Naive thymus-derived CD4-positive, alpha-beta T cell (primary cell): ENCODE results near the gene KRTAP4-5. TPM values are rescaled to one million over a fixed set of nuclear protein-coding genes. Genes with fewer than 3 reads are reported as not detected.
"Not testable (repeated sequence)": the region's sequence is repeated elsewhere in the genome, so short reads cannot be mapped to it uniquely, and the experiment has no call there.

Source experiments
- ATAC-seq: fragments of 150-1000 bp; cut with Tn5 transposase; 2 replicates; pipeline ENCODE4 v1.10.0; 2021; ENCODE audit warnings: mild to moderate bottlenecking, moderate library complexity
- CTCF ChIA-PET: fragments of 350-600 bp; sonication (Branson Sonifier 250); formaldehyde crosslinking; loops from one replicate; lab custom pipeline; 2021; ENCODE audit warnings: antibody characterized with exemption; lab: Charles Lee
- POLR2A ChIA-PET: fragments of 350-600 bp; sonication (Branson Sonifier 250); formaldehyde crosslinking; loops from one replicate; lab custom pipeline; 2021; ENCODE audit warnings: antibody characterized with exemption, inconsistent platforms; lab: Charles Lee
- DNase-seq, 9 donors: peaks; one replicate each; pipeline versions ENCODE4 v3.0.0 to v3.0.0-alpha.2; 2020 to 2022; ENCODE audit warnings: mixed read lengths in 1 of 9
- H3K27ac ChIP-seq: one replicate; pipeline ENCODE4 v1.7.0; 2013; ENCODE audit warnings: mild to moderate bottlenecking, low read depth, low read length, moderate library complexity
- H3K27me3 ChIP-seq, 2 donors: one replicate each; pipeline ENCODE4 v1.7.0; 2013; ENCODE audit warnings: low read length in 2 of 2, mild to moderate bottlenecking in 2 of 2, moderate library complexity in 2 of 2; ENCODE audit not compliant: control insufficient read depth in 2 of 2, insufficient read depth in 2 of 2
- H3K36me3 ChIP-seq, 3 experiments: 1 replicate in 2 of 3; 2 replicates in 1 of 3; pipeline ENCODE4 v1.7.0; 2013; ENCODE audit warnings: low read length in 3 of 3, mild to moderate bottlenecking in 3 of 3, moderate library complexity in 1 of 3; ENCODE audit not compliant: insufficient read depth in 3 of 3, control insufficient read depth in 2 of 3
- H3K4me1 ChIP-seq, 2 donors: one replicate each; pipeline ENCODE4 v1.7.0; 2013; ENCODE audit warnings: low read length in 2 of 2, mild to moderate bottlenecking in 2 of 2, moderate library complexity in 1 of 2; ENCODE audit not compliant: control insufficient read depth in 2 of 2, insufficient read depth in 2 of 2
- H3K4me3 ChIP-seq: 2 replicates; pipeline ENCODE4 v1.7.0; 2013; ENCODE audit warnings: mild to moderate bottlenecking, low read length
- H3K9me3 ChIP-seq, 3 experiments: 1 replicate in 2 of 3; 2 replicates in 1 of 3; pipeline ENCODE4 v1.7.0; 2013; ENCODE audit warnings: low read length in 3 of 3; ENCODE audit not compliant: control insufficient read depth in 2 of 3
- H3K27ac Mint-ChIP-seq, 9 donors: one replicate each; pipeline ENCODE4 v1.8.0; 2020 to 2022; ENCODE audit warnings: mixed read lengths in 9 of 9, mild to moderate bottlenecking in 8 of 9, moderate library complexity in 5 of 9, inconsistent platforms in 2 of 9
- H3K27me3 Mint-ChIP-seq, 5 donors: one replicate each; pipeline ENCODE4 v1.8.0; 2021 to 2022; ENCODE audit warnings: mixed read lengths in 5 of 5, mild to moderate bottlenecking in 1 of 5
- H3K36me3 Mint-ChIP-seq, 5 donors: one replicate each; pipeline ENCODE4 v1.8.0; 2020 to 2022; ENCODE audit warnings: mixed read lengths in 5 of 5, mild to moderate bottlenecking in 3 of 5, inconsistent platforms in 1 of 5
- H3K4me1 Mint-ChIP-seq, 7 donors: one replicate each; pipeline ENCODE4 v1.8.0; 2020 to 2022; ENCODE audit warnings: mixed read lengths in 7 of 7, mild to moderate bottlenecking in 3 of 7, inconsistent platforms in 1 of 7
- H3K4me3 Mint-ChIP-seq, 10 donors: one replicate each; pipeline ENCODE4 v1.8.0; 2020 to 2022; ENCODE audit warnings: mild to moderate bottlenecking in 10 of 10, mixed read lengths in 10 of 10, moderate library complexity in 6 of 10, inconsistent platforms in 2 of 10
- H3K9me3 Mint-ChIP-seq, 11 donors: one replicate each; pipeline ENCODE4 v1.8.0; 2020 to 2022; ENCODE audit warnings: mixed read lengths in 11 of 11, mild to moderate bottlenecking in 4 of 11, inconsistent platforms in 1 of 11, moderate library complexity in 1 of 11
- intact Hi-C, 2 donors: fragments of 100-400 bp; cut with micrococcal nuclease; formaldehyde crosslinking; loops; one replicate each; pipeline ENCODE4 v1.15.1; 2023
- polyA plus RNA-seq, 2 donors: library from polyadenylated mRNA; unstranded; fragments of 300-500 nt; fragmentation: Illumina TruSeq; gene quantifications; one replicate each; pipeline ENCODE4 v1.2.3, GENCODE V29; 2021
- total RNA-seq, 6 experiments: library from RNA in 5 of 6; stranded (reverse) in 5 of 6; gene quantifications; 1 replicate in 5 of 6; 2 replicates in 1 of 6; pipeline ENCODE4 v1.2.3 and lab custom pipeline; 2021 to 2026

Gene KRTAP4-5
- total and polyA plus RNA-seq, 7 experiments from 2014 or later = not detected

DNA sequence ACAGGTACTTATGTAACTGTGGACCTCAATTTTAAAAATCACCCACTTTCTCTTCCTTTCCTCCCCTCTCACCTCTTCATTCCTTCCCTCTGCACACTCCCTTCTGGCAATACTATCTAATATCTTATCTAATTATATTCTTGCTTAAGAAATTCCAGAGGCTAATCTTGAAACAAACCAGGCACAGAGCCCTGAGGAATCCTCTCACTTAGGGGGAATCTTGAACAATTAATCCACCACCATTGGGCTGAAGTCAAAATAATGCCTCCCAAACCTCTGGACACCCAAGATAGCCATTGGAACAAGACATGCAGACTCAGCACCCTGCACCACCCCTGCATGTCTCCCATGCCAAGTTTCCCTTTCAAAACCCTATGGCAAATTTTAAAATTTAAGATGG is 8.3 kb downstream of the KRTAP4-5 start:
- POLR2A ChIA-PET = no interaction called here

DNA sequence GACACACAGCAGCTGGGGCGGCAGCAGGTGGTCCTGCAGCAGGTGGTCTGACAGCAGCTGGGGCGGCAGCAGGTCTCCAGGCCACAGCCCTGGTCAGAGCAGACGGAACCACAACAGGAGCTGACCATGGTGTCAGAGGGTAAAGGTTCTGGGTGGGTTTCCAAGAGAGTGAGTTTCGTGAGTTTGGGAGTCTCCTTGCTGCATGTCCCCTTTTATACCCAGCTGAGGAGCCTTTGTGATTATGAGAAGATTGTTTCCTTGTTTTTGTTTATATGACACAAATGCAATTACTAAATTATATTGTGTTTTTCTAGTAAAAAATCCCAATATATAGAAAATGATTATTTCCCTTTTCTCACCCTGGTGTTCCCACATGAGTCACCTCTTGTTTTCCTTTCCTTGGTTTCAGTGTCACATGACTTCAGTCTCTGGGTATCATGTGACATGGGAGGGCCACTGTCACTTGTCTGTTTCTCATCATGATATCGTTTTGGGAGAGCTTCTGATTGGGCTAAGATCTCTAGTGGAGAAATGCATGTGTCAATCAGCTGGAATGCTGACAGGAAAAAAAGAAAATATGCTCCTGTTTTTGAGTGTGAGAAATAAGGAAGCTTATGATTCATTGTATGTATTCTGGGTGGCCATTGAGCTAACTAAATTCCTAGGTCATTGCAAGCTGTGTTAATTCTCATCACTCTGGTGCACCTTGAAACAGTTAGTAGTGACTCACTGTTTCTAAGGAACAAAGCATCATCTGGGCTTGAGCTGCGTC is 9.1 kb downstream of the KRTAP4-5 start, which contains the start of gene KRTAP4-6:
Gene KRTAP4-6, minus strand, starts transcription at position 185 of the 772 bp plus-strand sequence. Its CDS starts 57 bp downstream, at position 128.
- intact Hi-C loops = no loop called here
- H3K36me3 Mint-ChIP-seq = peaks cover 2 to 43% (median 28%) of the 10 kb centered on the region in 5 donors
- Histone ChIP-seq H3K27ac (no peak within 1 kb of the TSS), H3K36me3 (no peaks in the 10 kb centered on the region), H3K4me3 (no peak within 1 kb of the TSS), H3K9me3 (peaks cover 0 to 11% (median 0%) of the 10 kb centered on the region in 3 experiments), H3K27me3 (no peaks in the 10 kb centered on the region), H3K4me1 (no peaks in the 10 kb centered on the region)
- H3K9me3 Mint-ChIP-seq = peaks cover 13 to 61% (median 29%) of the 10 kb centered on the region in 11 donors
- ATAC-seq (no peak), DNase-seq (no peak)
- no peak within 1 kb of the TSS for H3K4me3 Mint-ChIP-seq
- CTCF ChIA-PET = interaction anchor here (0.6 kb wide), 1 partner anchor 411 kb away, joined by 3 read pairs; no protein-coding TSS in a partner anchor
- peaks cover 0 to 9% (median 1%) of the 10 kb centered on the region in 7 donors for H3K4me1 Mint-ChIP-seq
- peaks cover 0 to 5% (median 4%) of the 10 kb centered on the region in 5 donors for H3K27me3 Mint-ChIP-seq
- POLR2A ChIA-PET = interaction anchor here (0.5 kb wide), 1 partner anchor 1613 kb away, joined by 3 read pairs; no protein-coding TSS in a partner anchor
- H3K27ac Mint-ChIP-seq = peak within 1 kb of the TSS in 1 of 9 donors; percentile 12

More for the DNA sequence above, 8.3 kb downstream of the KRTAP4-5 start:
- DNase-seq (no peak), ATAC-seq (no peak)
- peaks cover 0 to 5% (median 4%) of the 10 kb centered on the region in 5 donors for H3K27me3 Mint-ChIP-seq
- H3K36me3 ChIP-seq = no peaks in the 10 kb centered on the region
- peaks cover 0 to 6% (median 2%) of the 10 kb centered on the region in 7 donors for H3K4me1 Mint-ChIP-seq
- no peaks in the 10 kb centered on the region for H3K27me3 ChIP-seq
- H3K4me1 ChIP-seq = no peaks in the 10 kb centered on the region
- no peak overlapping the region for H3K4me3 Mint-ChIP-seq
- H3K27ac ChIP-seq = no peak overlapping the region
- H3K27ac Mint-ChIP-seq = no peak overlapping the region
- H3K9me3 Mint-ChIP-seq = peaks cover 13 to 61% (median 29%) of the 10 kb centered on the region in 11 donors
- CTCF ChIA-PET = interaction anchor here (0.6 kb wide), 1 partner anchor 410 kb away, joined by 3 read pairs; no protein-coding TSS in a partner anchor
- no peak overlapping the region for H3K4me3 ChIP-seq
- peaks cover 0 to 11% (median 0%) of the 10 kb centered on the region in 3 experiments for H3K9me3 ChIP-seq
- intact Hi-C loops = no loop called here
- H3K36me3 Mint-ChIP-seq = peaks cover 2 to 43% (median 28%) of the 10 kb centered on the region in 5 donors

- peaks cover 0 to 10% (median 1%) of the 10 kb centered on the region in 7 donors for H3K4me1 Mint-ChIP-seq
- POLR2A ChIA-PET, CTCF ChIA-PET, intact Hi-C loops, H3K27me3 ChIP-seq, H3K27me3 Mint-ChIP-seq, H3K27ac ChIP-seq, H3K4me3 ChIP-seq, H3K36me3 ChIP-seq, DNase-seq, H3K4me1 ChIP-seq, ATAC-seq, H3K4me3 Mint-ChIP-seq: not testable (repeated sequence)
- H3K9me3 ChIP-seq = peaks cover 0 to 11% (median 0%) of the 10 kb centered on the region in 3 experiments
- peak overlapping the region in 1 of 9 donors; percentile 12 for H3K27ac Mint-ChIP-seq
- H3K9me3 Mint-ChIP-seq = peaks cover 13 to 56% (median 29%) of the 10 kb centered on the region in 11 donors
- peaks cover 2 to 43% (median 28%) of the 10 kb centered on the region in 5 donors for H3K36me3 Mint-ChIP-seq
These were observed 9.8 kb downstream of the KRTAP4-5 start for GRCh38 chr17:41139865-41140264.

GRCh38 chr17:41133880-41134735 is 15.5 kb downstream of the KRTAP4-5 start:
- H3K27ac ChIP-seq = peak overlapping the region; percentile 53
- ChIA-PET CTCF (no interaction called here), POLR2A (interaction anchor here (0.6 to 1.3 kb wide), 2 partner anchors 9 to 197 kb away, joined by 3 read pairs; no protein-coding TSS in a partner anchor)

DNA sequence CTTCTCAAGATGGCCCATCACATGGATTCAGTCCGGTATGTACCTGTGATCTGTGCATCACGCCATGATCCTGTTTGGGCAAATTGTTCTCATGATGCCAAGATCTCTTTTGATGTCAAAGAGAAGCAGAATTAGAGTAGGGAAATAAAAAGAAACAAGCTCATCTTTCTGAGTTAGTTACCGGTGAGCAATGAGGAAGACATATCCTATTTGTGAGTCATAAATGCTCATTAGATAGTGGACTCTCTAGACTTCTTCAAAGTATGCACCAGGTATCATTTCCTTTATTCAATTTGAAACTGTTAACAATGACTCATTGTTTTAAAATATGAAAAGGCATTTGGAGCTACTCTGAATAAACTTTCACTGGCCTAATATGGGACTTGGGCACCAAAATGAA is 17.6 kb downstream of the KRTAP4-5 start:
- Mint-ChIP-seq H3K4me1 (peaks cover 0 to 88% (median 48%) of the 10 kb centered on the region in 7 donors), H3K4me3 (peak overlapping the region in 2 of 10 donors; percentile 25 to 42), H3K27ac (peak overlapping the region in 3 of 9 donors; percentile 23 to 57 (median 51)), H3K27me3 (peaks cover 0 to 6% (median 0%) of the 10 kb centered on the region in 5 donors), H3K36me3 (peaks cover 0 to 1% (median 0%) of the 10 kb centered on the region in 5 donors), H3K9me3 (peaks cover 0 to 11% (median 2%) of the 10 kb centered on the region in 11 donors)
- H3K4me1 ChIP-seq = peaks cover 0 to 12% of the 10 kb centered on the region in 2 donors
- H3K9me3 ChIP-seq = no peaks in the 10 kb centered on the region
- no peak overlapping the region for H3K4me3 ChIP-seq
- ChIA-PET POLR2A (no interaction called here), CTCF (no interaction called here)
- DNase-seq (no peak), ATAC-seq (no peak)
- H3K27me3 ChIP-seq = peaks cover 0 to 3% of the 10 kb centered on the region in 2 donors
- intact Hi-C loops = no loop called here
- no peaks in the 10 kb centered on the region for H3K36me3 ChIP-seq
- H3K27ac ChIP-seq = no peak overlapping the region

More at GRCh38 chr17:41133880-41134735, 15.5 kb downstream of the KRTAP4-5 start:
- Histone ChIP-seq H3K36me3 (no peaks in the 10 kb centered on the region), H3K9me3 (no peaks in the 10 kb centered on the region), H3K4me1 (peaks cover 0 to 12% of the 10 kb centered on the region in 2 donors), H3K4me3 (no peak overlapping the region), H3K27me3 (peaks cover 0 to 3% of the 10 kb centered on the region in 2 donors)
- peaks cover 0 to 19% (median 6%) of the 10 kb centered on the region in 11 donors for H3K9me3 Mint-ChIP-seq
- peaks cover 0 to 68% (median 33%) of the 10 kb centered on the region in 7 donors for H3K4me1 Mint-ChIP-seq
- intact Hi-C loops = no loop called here
- peaks cover 0 to 14% (median 8%) of the 10 kb centered on the region in 5 donors for H3K36me3 Mint-ChIP-seq
- ATAC-seq (peak; percentile 46), DNase-seq (peak in 4 of 9 donors; percentile 11 to 60 (median 42))
- H3K27ac Mint-ChIP-seq = peak overlapping the region in 7 of 9 donors; percentile 59 to 94 (median 72)
- peak overlapping the region in 7 of 10 donors; percentile 45 to 81 (median 55) for H3K4me3 Mint-ChIP-seq
- no peaks in the 10 kb centered on the region for H3K27me3 Mint-ChIP-seq

- intact Hi-C loops = no loop called here
- no peak overlapping the region for H3K4me3 ChIP-seq
- H3K27me3 ChIP-seq = no peaks in the 10 kb centered on the region
- ATAC-seq (no peak), DNase-seq (no peak)
- Mint-ChIP-seq H3K4me3 (no peak overlapping the region), H3K36me3 (no peaks in the 10 kb centered on the region), H3K4me1 (peaks cover 0 to 97% (median 76%) of the 10 kb centered on the region in 7 donors), H3K27me3 (peaks cover 0 to 11% (median 0%) of the 10 kb centered on the region in 5 donors), H3K9me3 (peaks cover 0 to 24% (median 2%) of the 10 kb centered on the region in 11 donors), H3K27ac (no peak overlapping the region)
- H3K4me1 ChIP-seq = peaks cover 21 to 42% of the 10 kb centered on the region in 2 donors
- H3K9me3 ChIP-seq = no peaks in the 10 kb centered on the region
- no peak overlapping the region for H3K27ac ChIP-seq
- POLR2A ChIA-PET = no interaction called here
- no peaks in the 10 kb centered on the region for H3K36me3 ChIP-seq
- CTCF ChIA-PET = interaction anchor here (1.6 kb wide), 1 partner anchor 181 kb away, joined by 3 read pairs; the partner anchor contains the start of gene KRTAP16-1
These were observed 22.3 kb downstream of the KRTAP4-5 start for GRCh38 chr17:41127371-41127770.
